Measurements from ENCODE around the gene ACOT7.

GRCh38 chr1:6269720-6270400 is 123.7 kb downstream of the ACOT7 start:
- TF ChIP-seq, protein P1, sequence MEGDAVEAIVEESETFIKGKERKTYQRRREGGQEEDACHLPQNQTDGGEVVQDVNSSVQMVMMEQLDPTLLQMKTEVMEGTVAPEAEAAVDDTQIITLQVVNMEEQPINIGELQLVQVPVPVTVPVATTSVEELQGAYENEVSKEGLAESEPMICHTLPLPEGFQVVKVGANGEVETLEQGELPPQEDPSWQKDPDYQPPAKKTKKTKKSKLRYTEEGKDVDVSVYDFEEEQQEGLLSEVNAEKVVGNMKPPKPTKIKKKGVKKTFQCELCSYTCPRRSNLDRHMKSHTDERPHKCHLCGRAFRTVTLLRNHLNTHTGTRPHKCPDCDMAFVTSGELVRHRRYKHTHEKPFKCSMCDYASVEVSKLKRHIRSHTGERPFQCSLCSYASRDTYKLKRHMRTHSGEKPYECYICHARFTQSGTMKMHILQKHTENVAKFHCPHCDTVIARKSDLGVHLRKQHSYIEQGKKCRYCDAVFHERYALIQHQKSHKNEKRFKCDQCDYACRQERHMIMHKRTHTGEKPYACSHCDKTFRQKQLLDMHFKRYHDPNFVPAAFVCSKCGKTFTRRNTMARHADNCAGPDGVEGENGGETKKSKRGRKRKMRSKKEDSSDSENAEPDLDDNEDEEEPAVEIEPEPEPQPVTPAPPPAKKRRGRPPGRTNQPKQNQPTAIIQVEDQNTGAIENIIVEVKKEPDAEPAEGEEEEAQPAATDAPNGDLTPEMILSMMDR (IDR thresholded peaks at IDR 0.05) = no peak
- TF ChIP-seq EZH2 (IDR thresholded peaks at IDR 0.05; ENCODE audit: borderline replicate concordance, insufficient read depth, low read depth, low read length, poor library complexity, severe bottlenecking) = no peak
